Panc1 (cell line): ENCODE measurements around the gene ABHD2. TPM values are rescaled to one million over a fixed set of nuclear protein-coding genes. Genes with fewer than 3 reads are reported as not detected.
A peak's percentile ranks its signal among the peaks of the same experiment; 100 is the strongest.

Experiments used
- ATAC-seq: fragments of 200-7000 bp; cut with Tn5 transposase; 2 replicates; pipeline ENCODE4 v1.9.1; 2020; ENCODE audit warnings: mild to moderate bottlenecking, moderate library complexity
- BruUV-seq: library from RNA; stranded (reverse); fragments of 400-500 nt; replicated peaks from 2 replicates; lab custom pipeline; 2021; lab: Mats Ljungman, UMichigan
- CTCF ChIA-PET: fragments of 300-600 bp; sonication (Branson Sonifier 250); formaldehyde crosslinking; loops from one replicate; lab custom pipeline; 2022; ENCODE audit warnings: antibody characterized with exemption; lab: Charles Lee
- POLR2A ChIA-PET: fragments of 300-600 bp; sonication (Branson Sonifier 250); formaldehyde crosslinking; loops from one replicate; lab custom pipeline; 2022; ENCODE audit warnings: antibody characterized with exemption; lab: Charles Lee
- DNase-seq: peaks from one replicate; pipeline ENCODE4 v3.0.0-alpha.2; 2010; ENCODE audit warnings: low read depth, low spot score
- H3K27ac ChIP-seq: 2 replicates; pipeline ENCODE4 v1.5.1; 2011; ENCODE audit warnings: mild to moderate bottlenecking, low read length, inconsistent platforms
- H3K27me3 ChIP-seq: fragments of 200-500 bp; sonication (Bioruptor generic); 2 replicates; pipeline ENCODE4 v1.6.0; 2014; ENCODE audit warnings: low read length, inconsistent platforms; ENCODE audit not compliant: control insufficient read depth, insufficient read depth
- H3K36me3 ChIP-seq: fragments of 200-500 bp; sonication (Bioruptor generic); 2 replicates; pipeline ENCODE4 v1.5.1; 2014; ENCODE audit warnings: inconsistent platforms, mild to moderate bottlenecking, low read length, moderate library complexity; ENCODE audit not compliant: control insufficient read depth, insufficient read depth
- H3K4me1 ChIP-seq: 2 replicates; pipeline ENCODE4 v1.5.1; 2011; ENCODE audit warnings: inconsistent platforms, mild to moderate bottlenecking, low read length, moderate library complexity; ENCODE audit not compliant: control insufficient read depth, insufficient read depth
- H3K4me3 ChIP-seq, 2 experiments: 2 replicates each; pipeline ENCODE4 v1.5.1; 2011 to 2012; ENCODE audit warnings: low read depth in 2 of 2, low read length in 2 of 2, mild to moderate bottlenecking in 2 of 2, inconsistent platforms in 1 of 2, moderate library complexity in 1 of 2
- H3K9me3 ChIP-seq: fragments of 200-500 bp; sonication (Bioruptor generic); 2 replicates; pipeline ENCODE4 v1.5.1; 2014; ENCODE audit warnings: low read depth, mild to moderate bottlenecking, inconsistent platforms, low read length, moderate library complexity; ENCODE audit not compliant: control insufficient read depth, insufficient read depth
- CTCF ChIP-seq: fragments of 450-650 bp; IDR thresholded peaks from 2 replicates; pipeline ENCODE4 v1.5.1; 2017; ENCODE audit warnings: mild to moderate bottlenecking
- POLR2AphosphoS5 ChIP-seq: IDR thresholded peaks from 2 replicates; pipeline ENCODE4 v1.6.1; 2012; ENCODE audit warnings: mild to moderate bottlenecking, low read depth, low read length, moderate library complexity
- REST ChIP-seq, 2 experiments: IDR thresholded peaks; 2 replicates each; pipeline ENCODE4 v1.6.1; 2011 to 2012; ENCODE audit warnings: low read depth in 2 of 2, control low read depth in 1 of 2, low read length in 1 of 2, mild to moderate bottlenecking in 1 of 2, moderate library complexity in 1 of 2; ENCODE audit not compliant: insufficient read depth in 1 of 2
- SIN3A ChIP-seq: IDR thresholded peaks from 2 replicates; pipeline ENCODE4 v1.6.1; 2012; ENCODE audit warnings: low read depth, mild to moderate bottlenecking, low read length, moderate library complexity, borderline replicate concordance; ENCODE audit not compliant: insufficient read depth
- TCF7L2 ChIP-seq: IDR thresholded peaks from 2 replicates; pipeline ENCODE4 v1.6.1; 2011; ENCODE audit warnings: mild to moderate bottlenecking, low read depth, low read length, inconsistent platforms
- in situ Hi-C: cut with HindIII; loops from 2 replicates; pipeline ENCODE4 v1.10.0; 2016; ENCODE audit warnings: low sequenced_read_pairs, low pct_unique_long_range_greater_than_20kb
- intact Hi-C: fragments of 100-400 bp; cut with micrococcal nuclease; formaldehyde crosslinking; loops from one replicate; pipeline ENCODE4 v1.10.0; 2022; ENCODE audit not compliant: unreplicated experiment
- total RNA-seq: library from RNA; stranded (reverse); gene quantifications from one replicate; pipeline ENCODE4 v1.2.1, GENCODE V29; 2021; ENCODE audit not compliant: unreplicated experiment

Gene ABHD2
- total RNA-seq, 1 experiment from 2014 or later: 95.0 TPM

DNA sequence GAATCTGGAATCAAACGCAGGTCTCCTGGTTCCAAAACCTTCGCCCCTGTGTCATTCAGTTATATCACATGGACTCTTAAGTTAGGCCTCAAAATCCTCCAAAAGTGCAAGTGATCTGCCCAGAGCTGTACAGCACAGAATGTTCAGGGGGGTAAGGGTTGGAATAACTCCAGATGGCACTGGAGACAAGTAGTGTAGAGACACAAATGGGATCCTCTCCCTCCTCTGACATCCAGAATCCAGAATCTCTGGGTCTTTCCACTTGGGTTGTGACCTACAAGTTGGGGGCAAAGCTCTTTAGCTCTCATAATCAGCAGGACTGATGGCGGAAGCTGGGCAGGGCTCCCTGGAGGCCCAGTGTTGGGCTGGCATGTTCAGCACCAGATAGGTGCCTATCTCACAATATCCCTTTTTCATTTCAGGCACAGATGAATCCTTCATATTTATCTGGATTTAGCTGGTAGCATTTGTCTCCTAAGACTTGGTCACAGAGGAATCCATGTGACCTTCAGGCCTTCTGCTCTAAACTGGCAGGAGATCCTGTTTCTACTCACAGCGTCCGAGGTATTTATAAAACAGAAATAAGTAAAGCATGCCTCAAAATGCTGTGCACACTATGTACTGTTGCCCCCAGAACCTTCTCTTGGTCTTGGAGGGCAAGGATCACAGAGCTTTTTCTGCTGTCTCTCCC is 15.4 kb downstream of the ABHD2 start:
- Histone ChIP-seq H3K4me1 (peaks cover 27% of the 10 kb centered on the region), H3K27ac (peak overlapping the region; percentile 52; the same call in 1 of the 2 replicates), H3K27me3 (no peaks in the 10 kb centered on the region), H3K9me3 (no peaks in the 10 kb centered on the region), H3K4me3 (no peak overlapping the region), H3K36me3 (no peaks in the 10 kb centered on the region)
- no TSS peak for BruUV-seq
- intact Hi-C loops: no loop called here
- ChIA-PET CTCF (no interaction called here), POLR2A (no interaction called here)
- in situ Hi-C loops: no loop called here
- ATAC-seq (no peak), DNase-seq (no peak)
- no peak for TF ChIP-seq CTCF
- no peak for TF ChIP-seq TCF7L2
- TF ChIP-seq REST (IDR thresholded peaks at IDR 0.05; ENCODE audit: insufficient read depth in 1 of 2, low read depth in 2 of 2, low read length in 1 of 2): no peak
- no peak for TF ChIP-seq POLR2AphosphoS5
- TF ChIP-seq SIN3A: no peak

DNA sequence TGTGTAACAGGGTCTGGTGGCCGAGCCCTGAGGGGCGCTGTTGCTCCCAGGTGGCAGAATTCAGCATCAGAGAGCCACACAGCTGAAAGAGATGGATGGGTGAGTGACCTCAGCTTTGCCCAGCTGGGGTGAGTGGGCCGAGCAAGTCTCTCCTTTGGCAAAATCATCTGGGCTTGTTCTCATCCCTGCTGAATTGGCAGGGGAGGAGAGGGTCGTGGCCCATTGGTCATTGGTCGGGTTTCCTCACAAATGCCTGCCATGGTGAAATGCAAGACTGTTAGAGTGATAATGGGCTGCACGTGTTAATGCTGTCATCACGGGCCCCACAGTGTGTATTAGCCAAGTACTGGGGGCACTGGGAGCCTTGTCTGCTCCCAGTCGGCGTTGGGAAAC is 15.9 kb downstream of the ABHD2 start:
- H3K4me3 ChIP-seq: no peak overlapping the region
- H3K36me3 ChIP-seq: no peaks in the 10 kb centered on the region
- ATAC-seq (no peak), DNase-seq (no peak)
- no peak overlapping the region for H3K27ac ChIP-seq
- H3K27me3 ChIP-seq: no peaks in the 10 kb centered on the region
- POLR2A ChIA-PET: no interaction called here
- no TSS peak for BruUV-seq
- intact Hi-C loops: no loop called here
- TF ChIP-seq CTCF: no peak
- TF ChIP-seq REST (IDR thresholded peaks at IDR 0.05; ENCODE audit: insufficient read depth in 1 of 2, low read depth in 2 of 2, low read length in 1 of 2): no peak
- TF ChIP-seq POLR2AphosphoS5: no peak
- TF ChIP-seq TCF7L2: no peak
- no peak for TF ChIP-seq SIN3A
- H3K9me3 ChIP-seq: no peaks in the 10 kb centered on the region
- H3K4me1 ChIP-seq: peaks cover 25% of the 10 kb centered on the region
- CTCF ChIA-PET: no interaction called here
- in situ Hi-C loops: no loop called here
